Suprapubic skin (tissue), 4 donors: ENCODE results near the gene KCNG4.

ENCODE experiments used
- CTCF ChIP-seq, 2 donors: fragments of 200-600 bp in 1 of 2; fragments of 450-650 bp in 1 of 2; sonication (generic) in 1 of 2; IDR thresholded peaks; one replicate each; pipeline ENCODE4 v1.5.1; 2016 to 2019; ENCODE audit warnings: antibody characterized with exemption in 2 of 2, mild to moderate bottlenecking in 1 of 2, moderate library complexity in 1 of 2
- POLR2A ChIP-seq, 2 donors: fragments of 450-650 bp; IDR thresholded peaks; one replicate each; pipeline ENCODE4 v1.6.1; 2017; ENCODE audit warnings: antibody characterized with exemption in 2 of 2, mild to moderate bottlenecking in 2 of 2, moderate library complexity in 2 of 2
- POLR2AphosphoS5 ChIP-seq, 3 donors: sonication (generic); formaldehyde crosslinking; IDR thresholded peaks; one replicate each; pipeline ENCODE4 v1.6.1; 2017; ENCODE audit warnings: antibody characterized with exemption in 3 of 3

- TF ChIP-seq POLR2AphosphoS5 (IDR thresholded peaks at IDR 0.05) (no peak), CTCF (IDR thresholded peaks at IDR 0.05) (no peak), POLR2A (IDR thresholded peaks at IDR 0.05) (no peak)
These were observed 6.3 kb upstream of the KCNG4 start for GRCh38 chr16:84245956-84246678.
